Measurements from ENCODE around the gene SLC41A3. TPM values are rescaled to one million over a fixed set of nuclear protein-coding genes. Genes with fewer than 3 reads are reported as not detected.
"Not testable (repeated sequence)": the region's sequence is repeated elsewhere in the genome, so short reads cannot be mapped to it uniquely, and the experiment has no call there.

SLC41A3 gene
- total RNA-seq, 4 donors from 2014 or later: 56.1 to 72.2 (median 59.7) TPM

GRCh38 chr3:125959317-125960065 is 124.4 kb downstream of the SLC41A3 start:
- DNase-seq: no peak
- Histone ChIP-seq H3K36me3 (no peaks in the 10 kb centered on the region), H3K4me3 (replicated peaks in 1 of 3) (no peak overlapping the region), H3K9me3 (no peaks in the 10 kb centered on the region), H3K27me3 (no peaks in the 10 kb centered on the region), H3K27ac (no peak overlapping the region), H3K4me1 (no peaks in the 10 kb centered on the region)
- no peak for TF ChIP-seq POLR2A (IDR thresholded peaks at IDR 0.05)
- no peak for TF ChIP-seq CTCF (IDR thresholded peaks at IDR 0.05)
- intact Hi-C loops (cut with DNase I): no loop called here
- 94 to 95% methylated on average over 15 to 24 of the region's 39 CpGs for WGBS, 2 donors

- no peaks in the 10 kb centered on the region for H3K9me3 ChIP-seq
- H3K36me3 ChIP-seq: no peaks in the 10 kb centered on the region
- DNase-seq: no peak
- WGBS, 2 donors: 67 to 92% methylated on average over 13 of the region's 46 CpGs
- H3K27me3 ChIP-seq: no peaks in the 10 kb centered on the region
- TF ChIP-seq CTCF (IDR thresholded peaks at IDR 0.05) (no peak), POLR2A (IDR thresholded peaks at IDR 0.05) (no peak)
- H3K4me1 ChIP-seq: no peaks in the 10 kb centered on the region
- intact Hi-C loops (cut with DNase I): no loop called here
- no peak overlapping the region for H3K27ac ChIP-seq
- no peak overlapping the region for H3K4me3 ChIP-seq (replicated peaks in 1 of 3)
Observed at GRCh38 chr3:125958511-125959316, 125.2 kb downstream of the SLC41A3 start.

GRCh38 chr3:125957674-125958510 is 126.0 kb downstream of the SLC41A3 start:
- Histone ChIP-seq H3K9me3 (no peaks in the 10 kb centered on the region), H3K4me1 (no peaks in the 10 kb centered on the region), H3K4me3 (replicated peaks in 1 of 3) (no peak overlapping the region), H3K27ac (no peak overlapping the region), H3K36me3 (no peaks in the 10 kb centered on the region), H3K27me3 (no peaks in the 10 kb centered on the region)
- intact Hi-C loops (cut with DNase I): no loop called here
- TF ChIP-seq POLR2A (IDR thresholded peaks at IDR 0.05) (no peak), CTCF (IDR thresholded peaks at IDR 0.05) (no peak)
- 24 to 36% methylated on average over 3 to 4 of the region's 75 CpGs for WGBS, 2 donors
- no peak for DNase-seq

GRCh38 chr3:125957020-125957419 is 126.9 kb downstream of the SLC41A3 start:
- intact Hi-C loops (cut with DNase I); H3K4me3 ChIP-seq (replicated peaks in 1 of 3); DNase-seq; H3K36me3 ChIP-seq; H3K27ac ChIP-seq; H3K9me3 ChIP-seq; H3K4me1 ChIP-seq; H3K27me3 ChIP-seq: not testable (repeated sequence)
- WGBS, 2 donors: 96 to 97% methylated on average over 4 of the region's 4 CpGs

Small RNA genes lying within 50 kb of the gene (small RNA-seq; reads per million reads assigned to genes)
- not detected for gene AC092903.1

Other genes with a start within 250 kb of the SLC41A3 start
- 1 to 10 TPM in 2 of 4 donors, under 1 TPM in 2; 0.54 to 2.4 (median 1.5) TPM for gene ROPN1B, start 114.9 kb downstream of the SLC41A3 start, total RNA-seq
- 10 to 100 TPM in 1 of 4 donors, 1 to 10 TPM in 3; 2.1 to 12.1 (median 6.1) TPM for gene ALDH1L1, start 96.5 kb upstream of the SLC41A3 start, total RNA-seq